ENCODE measurements around the gene INIP. TPM values are rescaled to one million over a fixed set of nuclear protein-coding genes. Genes with fewer than 3 reads are reported as not detected.

Gene INIP
- total RNA-seq, 1 donor from 2014 or later, result 19.9 TPM

DNA sequence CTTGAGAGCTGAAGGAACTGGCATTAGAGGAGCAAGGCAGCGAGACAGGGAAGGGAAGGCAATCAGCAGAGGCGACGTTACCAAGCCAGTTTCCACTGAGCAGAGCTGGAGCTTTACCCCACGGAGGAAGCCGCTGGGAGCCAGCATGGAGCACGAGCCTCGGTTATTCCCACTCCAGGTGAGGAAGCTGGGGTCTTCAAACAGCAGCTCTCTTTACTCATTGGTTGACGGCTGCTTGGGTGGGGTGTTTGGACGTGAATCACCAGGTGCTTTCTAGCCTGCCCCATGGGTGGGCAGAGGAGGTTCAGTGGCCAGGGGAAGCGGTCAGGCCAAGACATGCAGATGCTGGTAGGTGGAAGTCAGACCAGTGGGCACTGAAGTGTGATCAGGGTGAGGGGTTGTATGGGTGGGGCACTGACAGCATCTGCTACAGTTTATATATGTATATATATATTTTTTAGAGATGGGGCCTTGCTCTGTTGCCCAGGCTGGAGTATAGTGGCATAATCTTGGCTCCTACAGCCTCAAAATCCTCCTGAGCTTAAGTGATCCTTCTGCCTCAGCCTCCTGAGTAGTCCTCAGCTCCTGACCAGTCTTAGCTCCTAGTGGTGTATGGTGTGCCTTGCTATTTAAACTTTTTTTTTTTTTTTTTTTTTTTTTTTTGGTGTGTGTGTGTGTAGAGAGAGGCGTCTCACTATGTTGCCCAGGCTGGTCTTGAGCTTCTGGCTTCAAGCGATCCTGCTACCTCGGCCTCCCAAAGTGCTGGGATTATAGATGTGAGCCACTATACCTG is 45.0 kb upstream of the INIP start:
- TF ChIP-seq, protein P1, sequence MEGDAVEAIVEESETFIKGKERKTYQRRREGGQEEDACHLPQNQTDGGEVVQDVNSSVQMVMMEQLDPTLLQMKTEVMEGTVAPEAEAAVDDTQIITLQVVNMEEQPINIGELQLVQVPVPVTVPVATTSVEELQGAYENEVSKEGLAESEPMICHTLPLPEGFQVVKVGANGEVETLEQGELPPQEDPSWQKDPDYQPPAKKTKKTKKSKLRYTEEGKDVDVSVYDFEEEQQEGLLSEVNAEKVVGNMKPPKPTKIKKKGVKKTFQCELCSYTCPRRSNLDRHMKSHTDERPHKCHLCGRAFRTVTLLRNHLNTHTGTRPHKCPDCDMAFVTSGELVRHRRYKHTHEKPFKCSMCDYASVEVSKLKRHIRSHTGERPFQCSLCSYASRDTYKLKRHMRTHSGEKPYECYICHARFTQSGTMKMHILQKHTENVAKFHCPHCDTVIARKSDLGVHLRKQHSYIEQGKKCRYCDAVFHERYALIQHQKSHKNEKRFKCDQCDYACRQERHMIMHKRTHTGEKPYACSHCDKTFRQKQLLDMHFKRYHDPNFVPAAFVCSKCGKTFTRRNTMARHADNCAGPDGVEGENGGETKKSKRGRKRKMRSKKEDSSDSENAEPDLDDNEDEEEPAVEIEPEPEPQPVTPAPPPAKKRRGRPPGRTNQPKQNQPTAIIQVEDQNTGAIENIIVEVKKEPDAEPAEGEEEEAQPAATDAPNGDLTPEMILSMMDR (IDR thresholded peaks at IDR 0.05), result no peak
- no peak for TF ChIP-seq POLR2A (IDR thresholded peaks at IDR 0.05)
- no peak for TF ChIP-seq POLR2AphosphoS5 (IDR thresholded peaks at IDR 0.05; ENCODE audit: insufficient read depth in 1 of 2, low read depth in 1 of 2)
- Histone ChIP-seq H3K4me1 (peaks cover 12% of the 10 kb centered on the region), H3K27ac (no peak overlapping the region), H3K9me3 (no peaks in the 10 kb centered on the region), H3K4me3 (no peak overlapping the region), H3K27me3 (no peaks in the 10 kb centered on the region), H3K36me3 (no peaks in the 10 kb centered on the region)
- no peak for DNase-seq (ENCODE audit: extremely low spot score in 2 of 2)
- intact Hi-C loops (cut with DNase I), result no loop called here

DNA sequence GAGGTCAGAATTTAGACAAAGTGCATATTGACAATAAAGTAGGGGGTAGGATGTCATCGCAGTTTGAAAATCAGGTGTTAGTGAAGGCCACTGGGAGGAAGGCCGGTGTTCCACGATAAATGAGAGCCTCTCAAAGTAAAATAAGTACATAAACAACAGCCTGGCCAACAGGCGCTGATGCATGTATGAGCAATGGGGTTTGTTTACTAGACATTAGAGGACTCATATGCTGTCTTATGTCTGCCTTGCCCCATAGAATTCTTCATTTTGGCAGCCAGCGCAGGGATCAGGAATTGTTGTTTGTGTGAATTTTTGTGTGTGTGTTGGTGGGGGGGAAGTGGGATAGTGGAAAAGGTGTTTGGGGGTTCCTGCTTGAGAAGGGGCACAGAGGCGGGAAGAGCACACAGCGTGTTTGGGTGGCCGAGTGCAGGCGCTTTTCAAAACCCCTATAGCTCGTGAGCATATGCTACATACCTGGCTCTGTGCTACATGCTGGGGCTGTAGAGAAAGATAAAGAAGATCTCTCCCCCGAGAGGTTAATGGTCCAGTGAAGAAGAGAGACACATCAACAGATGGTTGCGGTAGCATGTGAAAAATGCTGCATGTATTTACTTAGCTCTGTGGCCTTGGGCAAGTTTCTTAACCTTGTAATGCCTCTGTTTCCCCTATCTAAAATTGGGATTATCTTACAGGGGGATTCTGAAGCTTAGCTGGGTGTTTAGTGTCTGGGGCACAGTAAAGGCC is 44.2 kb upstream of the INIP start:
- no peak for DNase-seq (ENCODE audit: extremely low spot score in 2 of 2)
- H3K36me3 ChIP-seq, result no peaks in the 10 kb centered on the region
- H3K27ac ChIP-seq, result no peak overlapping the region
- TF ChIP-seq POLR2AphosphoS5 (IDR thresholded peaks at IDR 0.05; ENCODE audit: insufficient read depth in 1 of 2, low read depth in 1 of 2), result no peak
- no peak for TF ChIP-seq POLR2A (IDR thresholded peaks at IDR 0.05)
- TF ChIP-seq, protein P1 (IDR thresholded peaks at IDR 0.05), result no peak
- no peak overlapping the region for H3K4me3 ChIP-seq
- intact Hi-C loops (cut with DNase I), result no loop called here
- peaks cover 21% of the 10 kb centered on the region for H3K4me1 ChIP-seq
- no peaks in the 10 kb centered on the region for H3K27me3 ChIP-seq
- no peaks in the 10 kb centered on the region for H3K9me3 ChIP-seq

DNA sequence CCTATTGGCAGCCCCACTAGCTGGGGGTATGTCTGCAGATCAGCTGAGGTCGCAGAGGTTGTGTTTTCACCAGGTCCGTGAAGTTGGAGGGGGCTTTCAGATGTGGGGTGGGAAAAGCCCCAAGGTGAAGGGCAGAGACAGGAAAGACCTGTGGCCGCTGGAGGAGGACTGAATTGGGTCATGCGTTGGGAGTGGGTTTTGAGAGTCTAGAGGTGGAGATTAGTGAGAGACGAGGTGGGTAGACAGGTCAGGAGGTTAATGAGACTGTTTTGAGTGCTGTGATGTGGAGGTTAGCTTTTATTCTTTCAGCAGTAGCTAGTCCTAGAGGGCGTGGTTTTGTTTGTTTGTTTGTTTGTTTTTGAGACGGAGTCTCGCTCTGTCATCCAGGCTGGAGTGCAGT is 42.9 kb upstream of the INIP start:
- Histone ChIP-seq H3K4me3 (no peak overlapping the region), H3K36me3 (no peaks in the 10 kb centered on the region), H3K27ac (no peak overlapping the region), H3K9me3 (no peaks in the 10 kb centered on the region), H3K27me3 (no peaks in the 10 kb centered on the region), H3K4me1 (peaks cover 29% of the 10 kb centered on the region)
- TF ChIP-seq, protein P1 (IDR thresholded peaks at IDR 0.05), result no peak
- no peak for TF ChIP-seq POLR2A (IDR thresholded peaks at IDR 0.05)
- TF ChIP-seq POLR2AphosphoS5 (IDR thresholded peaks at IDR 0.05; ENCODE audit: insufficient read depth in 1 of 2, low read depth in 1 of 2), result no peak
- no peak for DNase-seq (ENCODE audit: extremely low spot score in 2 of 2)
- intact Hi-C loops (cut with DNase I), result no loop called here

DNA sequence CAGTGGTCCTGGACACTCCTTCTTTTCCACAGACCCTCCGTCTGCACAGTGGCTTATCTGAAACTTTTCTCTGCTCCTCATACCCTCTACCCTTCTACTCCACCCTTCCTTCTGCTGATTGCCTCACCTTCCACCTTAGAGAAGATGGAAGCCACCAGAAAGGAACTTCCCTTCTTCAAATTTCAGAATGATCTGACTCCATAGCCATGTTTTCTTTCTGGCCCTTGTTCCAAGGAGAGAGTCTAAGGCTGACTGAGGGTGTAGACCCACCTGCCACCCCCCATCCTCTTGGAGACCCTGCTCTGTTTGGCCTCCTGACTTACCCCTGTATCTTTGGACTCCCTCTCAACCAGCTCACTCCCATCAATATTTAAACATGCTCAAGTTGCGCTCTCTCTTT is 40.0 kb upstream of the INIP start:
- H3K27ac ChIP-seq, result no peak overlapping the region
- H3K4me1 ChIP-seq, result peaks cover 41% of the 10 kb centered on the region
- H3K9me3 ChIP-seq, result no peaks in the 10 kb centered on the region
- TF ChIP-seq POLR2A (IDR thresholded peaks at IDR 0.05) (no peak), POLR2AphosphoS5 (IDR thresholded peaks at IDR 0.05; ENCODE audit: insufficient read depth in 1 of 2, low read depth in 1 of 2) (no peak)
- TF ChIP-seq, protein P1 (IDR thresholded peaks at IDR 0.05), result no peak
- no peak for DNase-seq (ENCODE audit: extremely low spot score in 2 of 2)
- no peak overlapping the region for H3K4me3 ChIP-seq
- intact Hi-C loops (cut with DNase I), result no loop called here
- no peaks in the 10 kb centered on the region for H3K36me3 ChIP-seq
- H3K27me3 ChIP-seq, result no peaks in the 10 kb centered on the region

All from vagina (tissue), 2 donors.